ENCODE data around the gene RS1.

RS1 gene

DNA sequence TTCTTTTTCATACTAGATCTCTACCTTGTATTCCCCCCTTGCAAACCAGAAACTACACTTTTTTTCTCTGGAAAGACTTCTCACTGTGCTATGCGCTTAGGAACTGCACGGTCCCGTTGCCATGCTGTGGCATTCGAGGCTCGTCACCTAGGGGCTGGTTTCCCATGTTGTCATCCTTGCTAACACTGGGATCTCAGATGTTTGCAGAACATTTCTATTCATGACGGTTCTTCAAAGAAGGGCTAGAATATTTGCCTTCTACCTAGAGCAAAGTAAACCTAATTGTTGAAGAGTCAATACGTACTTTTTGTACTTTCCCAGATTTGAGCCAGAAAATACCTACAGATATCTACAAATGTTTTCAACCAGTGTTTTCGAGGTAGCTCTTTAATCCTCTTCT, 41.0 kb downstream of the RS1 start:
- H3K4me3 ChIP-seq (ENCODE audit: low read depth, low read length) = no peak overlapping the region
- TF ChIP-seq, protein P1, sequence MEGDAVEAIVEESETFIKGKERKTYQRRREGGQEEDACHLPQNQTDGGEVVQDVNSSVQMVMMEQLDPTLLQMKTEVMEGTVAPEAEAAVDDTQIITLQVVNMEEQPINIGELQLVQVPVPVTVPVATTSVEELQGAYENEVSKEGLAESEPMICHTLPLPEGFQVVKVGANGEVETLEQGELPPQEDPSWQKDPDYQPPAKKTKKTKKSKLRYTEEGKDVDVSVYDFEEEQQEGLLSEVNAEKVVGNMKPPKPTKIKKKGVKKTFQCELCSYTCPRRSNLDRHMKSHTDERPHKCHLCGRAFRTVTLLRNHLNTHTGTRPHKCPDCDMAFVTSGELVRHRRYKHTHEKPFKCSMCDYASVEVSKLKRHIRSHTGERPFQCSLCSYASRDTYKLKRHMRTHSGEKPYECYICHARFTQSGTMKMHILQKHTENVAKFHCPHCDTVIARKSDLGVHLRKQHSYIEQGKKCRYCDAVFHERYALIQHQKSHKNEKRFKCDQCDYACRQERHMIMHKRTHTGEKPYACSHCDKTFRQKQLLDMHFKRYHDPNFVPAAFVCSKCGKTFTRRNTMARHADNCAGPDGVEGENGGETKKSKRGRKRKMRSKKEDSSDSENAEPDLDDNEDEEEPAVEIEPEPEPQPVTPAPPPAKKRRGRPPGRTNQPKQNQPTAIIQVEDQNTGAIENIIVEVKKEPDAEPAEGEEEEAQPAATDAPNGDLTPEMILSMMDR (IDR thresholded peaks at IDR 0.05; ENCODE audit: low read depth, low read length) = no peak

GRCh38 chrX:18624599-18624998, 47.3 kb downstream of the RS1 start:
- H3K4me3 ChIP-seq (ENCODE audit: low read depth, low read length) = no peak overlapping the region

GRCh38 chrX:18620349-18620748, 51.6 kb downstream of the RS1 start:
- TF ChIP-seq, protein P1 (IDR thresholded peaks at IDR 0.05; ENCODE audit: low read depth, low read length) = no peak
- H3K4me3 ChIP-seq (ENCODE audit: low read depth, low read length) = no peak overlapping the region

More at GRCh38 chrX:18624599-18624998, 47.3 kb downstream of the RS1 start:
- TF ChIP-seq, protein P1 (IDR thresholded peaks at IDR 0.05; ENCODE audit: low read depth, low read length) = no peak

DNA sequence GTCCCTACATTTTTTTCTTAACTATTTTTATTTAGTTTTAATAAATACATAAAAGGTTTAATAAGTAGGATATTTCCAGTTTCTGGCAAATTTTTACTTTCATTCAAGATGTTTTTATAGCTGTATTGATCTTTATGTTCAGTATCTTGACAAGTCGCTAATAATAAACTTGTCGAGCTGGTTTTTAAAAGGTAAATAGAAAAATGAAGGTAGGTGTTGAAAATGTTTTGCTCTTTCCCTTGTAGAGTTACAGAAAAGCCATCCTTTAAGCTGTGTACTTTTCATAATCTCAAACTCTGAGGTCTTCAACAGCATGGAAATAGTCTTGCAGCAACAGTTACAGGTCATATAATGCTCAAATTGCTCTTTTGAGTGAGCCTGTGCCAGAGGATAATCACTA, 52.6 kb downstream of the RS1 start:
- TF ChIP-seq, protein P1 (IDR thresholded peaks at IDR 0.05; ENCODE audit: low read depth, low read length) = no peak

GRCh38 chrX:18617407-18617750, 54.5 kb downstream of the RS1 start:
- TF ChIP-seq, protein P1 (IDR thresholded peaks at IDR 0.05; ENCODE audit: low read depth, low read length) = no peak
- H3K4me3 ChIP-seq (ENCODE audit: low read depth, low read length) = no peak overlapping the region

More for the DNA sequence above, 52.6 kb downstream of the RS1 start:
- H3K4me3 ChIP-seq (ENCODE audit: low read depth, low read length) = no peak overlapping the region

DNA sequence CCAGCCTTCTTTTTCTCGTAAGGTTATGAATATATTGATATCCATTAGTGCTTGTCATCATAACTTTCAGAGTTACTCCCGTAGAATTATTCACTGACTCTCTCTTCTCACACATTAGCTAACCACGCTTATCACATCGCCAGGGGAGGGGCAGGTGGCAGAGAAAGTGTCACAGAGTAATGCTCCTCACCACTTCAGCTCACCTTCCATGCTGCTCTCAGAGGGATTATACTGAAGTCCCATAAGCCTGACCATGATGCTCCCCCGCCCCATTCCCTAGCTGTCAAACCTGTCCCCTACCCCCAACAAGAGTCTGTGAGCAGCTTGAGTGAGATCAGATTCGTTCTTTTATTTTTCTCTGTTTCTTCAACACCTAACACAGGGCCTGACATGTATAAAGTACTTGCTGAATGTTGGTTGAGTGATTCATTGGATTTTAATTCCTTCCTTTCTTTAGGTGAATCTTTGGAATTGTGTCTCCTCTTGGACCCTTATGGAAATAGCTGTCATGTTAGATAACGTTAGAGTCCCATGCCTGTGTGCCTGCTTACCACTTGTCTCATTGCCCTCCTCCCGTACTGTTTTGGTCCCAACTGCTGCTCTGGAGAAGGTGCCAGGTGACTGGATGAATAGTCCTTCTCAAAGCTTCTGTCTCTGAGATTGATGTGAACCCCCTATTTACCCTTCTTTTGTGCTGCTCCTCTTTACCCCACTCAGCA, 55.1 kb downstream of the RS1 start:
- TF ChIP-seq, protein P1 (IDR thresholded peaks at IDR 0.05; ENCODE audit: low read depth, low read length) = no peak
- no peak overlapping the region for H3K4me3 ChIP-seq (ENCODE audit: low read depth, low read length)

DNA sequence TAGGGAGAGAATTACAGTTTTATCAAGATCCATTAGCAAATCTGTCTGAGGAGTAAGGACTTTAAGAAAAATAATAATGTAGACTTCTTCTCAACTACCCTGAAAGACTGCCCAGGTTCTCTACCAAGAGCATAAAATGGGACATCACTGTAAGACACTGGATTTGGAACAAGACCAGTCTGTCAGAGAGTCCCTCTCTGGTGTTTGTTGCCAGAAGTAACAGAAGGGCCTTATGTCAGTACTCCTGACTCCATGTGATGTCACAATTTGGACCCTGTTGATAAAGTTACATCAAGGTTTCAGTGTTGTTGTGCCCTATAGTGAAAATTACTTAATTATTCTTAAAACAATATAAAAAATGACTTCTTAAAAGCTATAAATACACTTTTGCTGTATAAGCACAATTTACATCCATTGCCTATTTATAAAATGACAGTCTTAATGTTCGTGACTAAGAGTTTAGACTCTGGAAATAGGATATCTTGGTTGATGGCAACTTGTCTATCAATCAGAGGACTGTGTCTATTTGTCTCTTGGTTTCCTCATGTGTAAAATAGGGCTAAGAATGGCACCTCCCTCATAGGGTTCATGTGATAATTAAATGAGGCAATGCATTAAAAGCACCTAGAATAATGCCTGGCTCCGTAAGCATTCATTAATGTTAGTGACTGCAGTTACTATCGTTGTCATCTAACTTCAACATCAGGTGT, 57.8 kb downstream of the RS1 start:
- TF ChIP-seq, protein P1 (IDR thresholded peaks at IDR 0.05; ENCODE audit: low read depth, low read length) = no peak

More for the DNA sequence above, 57.8 kb downstream of the RS1 start:
- no peak overlapping the region for H3K4me3 ChIP-seq (ENCODE audit: low read depth, low read length)
